ENCODE measurements around the gene GALNT12.

GALNT12 gene

DNA sequence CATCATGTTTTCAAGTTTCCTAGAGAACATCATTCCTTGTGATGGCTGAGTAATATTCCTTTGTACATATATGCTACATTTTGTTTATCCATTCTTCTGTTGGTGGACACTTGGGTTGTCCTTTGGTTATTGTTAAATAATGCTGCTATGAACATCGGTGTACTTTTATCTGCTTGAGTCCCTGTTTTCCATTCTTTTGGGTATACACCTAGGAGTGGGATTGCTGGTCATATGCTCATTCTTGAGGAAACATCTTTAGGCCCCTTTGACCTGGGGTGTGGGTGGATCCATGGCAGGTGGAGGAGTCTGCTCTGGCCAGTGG, 25.3 kb downstream of the GALNT12 start:
- no peaks in the 10 kb centered on the region for H3K9me3 ChIP-seq (ENCODE audit: low read length)
- no peaks in the 10 kb centered on the region for H3F3A ChIP-seq (ENCODE audit: insufficient read depth, low read length)
- no peak overlapping the region for H3K27ac ChIP-seq (ENCODE audit: low read depth, low read length, poor library complexity, severe bottlenecking)
- no peak overlapping the region for H3K4me3 ChIP-seq (ENCODE audit: low read depth, low read length, poor library complexity, severe bottlenecking)
- peaks cover 10% of the 10 kb centered on the region for H3K4me1 ChIP-seq (ENCODE audit: insufficient read depth, low read length, severe bottlenecking)
- no peaks in the 10 kb centered on the region for H3K79me2 ChIP-seq (ENCODE audit: insufficient read depth, low read length)
- H3K9me2 ChIP-seq (ENCODE audit: low read depth, low read length) = no peaks in the 10 kb centered on the region
- no peaks in the 10 kb centered on the region for H3K27me3 ChIP-seq (ENCODE audit: insufficient read depth, low read length)
- no peak for TF ChIP-seq EZH2 (IDR thresholded peaks at IDR 0.05; ENCODE audit: borderline replicate concordance, low read length)
- TF ChIP-seq, protein P1, sequence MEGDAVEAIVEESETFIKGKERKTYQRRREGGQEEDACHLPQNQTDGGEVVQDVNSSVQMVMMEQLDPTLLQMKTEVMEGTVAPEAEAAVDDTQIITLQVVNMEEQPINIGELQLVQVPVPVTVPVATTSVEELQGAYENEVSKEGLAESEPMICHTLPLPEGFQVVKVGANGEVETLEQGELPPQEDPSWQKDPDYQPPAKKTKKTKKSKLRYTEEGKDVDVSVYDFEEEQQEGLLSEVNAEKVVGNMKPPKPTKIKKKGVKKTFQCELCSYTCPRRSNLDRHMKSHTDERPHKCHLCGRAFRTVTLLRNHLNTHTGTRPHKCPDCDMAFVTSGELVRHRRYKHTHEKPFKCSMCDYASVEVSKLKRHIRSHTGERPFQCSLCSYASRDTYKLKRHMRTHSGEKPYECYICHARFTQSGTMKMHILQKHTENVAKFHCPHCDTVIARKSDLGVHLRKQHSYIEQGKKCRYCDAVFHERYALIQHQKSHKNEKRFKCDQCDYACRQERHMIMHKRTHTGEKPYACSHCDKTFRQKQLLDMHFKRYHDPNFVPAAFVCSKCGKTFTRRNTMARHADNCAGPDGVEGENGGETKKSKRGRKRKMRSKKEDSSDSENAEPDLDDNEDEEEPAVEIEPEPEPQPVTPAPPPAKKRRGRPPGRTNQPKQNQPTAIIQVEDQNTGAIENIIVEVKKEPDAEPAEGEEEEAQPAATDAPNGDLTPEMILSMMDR (IDR thresholded peaks at IDR 0.05; ENCODE audit: low read length) = no peak
- no peak overlapping the region for H3K4me2 ChIP-seq (ENCODE audit: low read length)
- H2AFZ ChIP-seq (ENCODE audit: low read length) = no peak overlapping the region
- H4K20me1 ChIP-seq (ENCODE audit: insufficient read depth, low read length) = no peaks in the 10 kb centered on the region
- no peak overlapping the region for H3K9ac ChIP-seq (ENCODE audit: low read length)
- peaks cover under 1% of the 10 kb centered on the region; the same call in 1 of the 2 replicates for H3K36me3 ChIP-seq (ENCODE audit: insufficient read depth, low read length)

DNA sequence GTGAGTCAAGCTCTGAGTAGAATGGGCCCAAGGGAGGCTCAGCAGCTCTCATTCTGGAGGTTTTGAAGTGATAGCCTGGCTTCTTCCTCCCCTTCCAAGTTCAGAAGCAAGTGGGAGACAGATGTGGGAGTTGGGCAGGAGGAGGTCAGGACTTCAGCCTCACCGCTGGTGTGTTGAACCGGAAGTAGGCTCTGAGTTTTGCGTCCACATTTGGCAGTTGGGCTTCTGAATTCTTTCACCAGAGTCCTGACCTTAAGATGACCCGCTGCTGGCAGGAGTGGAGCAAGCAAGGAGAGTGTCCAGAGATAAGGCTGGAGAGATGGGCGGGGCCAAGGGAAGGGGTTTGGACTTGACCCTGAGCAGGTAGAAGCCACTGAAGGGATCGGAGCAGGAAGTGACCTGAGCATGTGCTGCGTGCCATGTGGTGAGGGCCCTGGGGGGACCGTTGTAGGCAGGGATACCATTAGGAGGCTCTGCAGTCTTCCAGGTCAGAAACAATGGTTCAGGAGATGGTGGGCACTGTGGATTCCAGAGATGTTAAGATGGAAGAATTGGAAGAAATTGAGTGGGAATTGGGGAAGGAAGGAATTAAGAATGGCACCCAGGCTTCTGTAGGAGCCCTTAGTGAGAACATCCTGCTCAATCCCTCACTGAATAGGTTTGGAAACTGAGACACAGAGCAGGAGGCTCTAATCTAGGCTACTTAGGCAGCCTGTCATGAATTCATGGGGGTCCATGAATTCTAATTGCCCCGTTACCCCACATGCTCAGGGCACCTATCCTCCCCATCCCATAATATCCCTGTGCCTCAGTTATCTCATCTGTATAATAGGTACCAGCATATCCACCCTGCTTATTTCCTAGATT, 25.9 kb downstream of the GALNT12 start:
- no peak overlapping the region for H3K9ac ChIP-seq (ENCODE audit: low read length)
- H2AFZ ChIP-seq (ENCODE audit: low read length) = no peak overlapping the region
- no peaks in the 10 kb centered on the region for H3K79me2 ChIP-seq (ENCODE audit: insufficient read depth, low read length)
- TF ChIP-seq EZH2 (IDR thresholded peaks at IDR 0.05; ENCODE audit: borderline replicate concordance, low read length) = no peak
- TF ChIP-seq, protein P1 (IDR thresholded peaks at IDR 0.05; ENCODE audit: low read length) = no peak
- H3K4me1 ChIP-seq (ENCODE audit: insufficient read depth, low read length, severe bottlenecking) = peaks cover 10% of the 10 kb centered on the region
- H3K4me2 ChIP-seq (ENCODE audit: low read length) = no peak overlapping the region
- no peaks in the 10 kb centered on the region for H3F3A ChIP-seq (ENCODE audit: insufficient read depth, low read length)
- H3K9me3 ChIP-seq (ENCODE audit: low read length) = no peaks in the 10 kb centered on the region
- no peak overlapping the region for H3K27ac ChIP-seq (ENCODE audit: low read depth, low read length, poor library complexity, severe bottlenecking)
- H3K27me3 ChIP-seq (ENCODE audit: insufficient read depth, low read length) = no peaks in the 10 kb centered on the region
- H3K4me3 ChIP-seq (ENCODE audit: low read depth, low read length, poor library complexity, severe bottlenecking) = no peak overlapping the region
- no peaks in the 10 kb centered on the region for H3K9me2 ChIP-seq (ENCODE audit: low read depth, low read length)
- no peaks in the 10 kb centered on the region for H3K36me3 ChIP-seq (ENCODE audit: insufficient read depth, low read length)
- no peaks in the 10 kb centered on the region for H4K20me1 ChIP-seq (ENCODE audit: insufficient read depth, low read length)

GRCh38 chr9:98834386-98834785, 26.9 kb downstream of the GALNT12 start:
- Histone ChIP-seq H3K4me2 (ENCODE audit: low read length) (no peak overlapping the region), H3K9me2 (ENCODE audit: low read depth, low read length) (no peaks in the 10 kb centered on the region), H2AFZ (ENCODE audit: low read length) (no peak overlapping the region), H3K79me2 (ENCODE audit: insufficient read depth, low read length) (no peaks in the 10 kb centered on the region), H3K27me3 (ENCODE audit: insufficient read depth, low read length) (no peaks in the 10 kb centered on the region), H3K4me3 (ENCODE audit: low read depth, low read length, poor library complexity, severe bottlenecking) (no peak overlapping the region), H3K36me3 (ENCODE audit: insufficient read depth, low read length) (no peaks in the 10 kb centered on the region), H3K4me1 (ENCODE audit: insufficient read depth, low read length, severe bottlenecking) (peaks cover 10% of the 10 kb centered on the region), H3K9ac (ENCODE audit: low read length) (no peak overlapping the region), H3K27ac (ENCODE audit: low read depth, low read length, poor library complexity, severe bottlenecking) (no peak overlapping the region), H3F3A (ENCODE audit: insufficient read depth, low read length) (no peaks in the 10 kb centered on the region), H4K20me1 (ENCODE audit: insufficient read depth, low read length) (no peaks in the 10 kb centered on the region), H3K9me3 (ENCODE audit: low read length) (no peaks in the 10 kb centered on the region)
- TF ChIP-seq, protein P1 (IDR thresholded peaks at IDR 0.05; ENCODE audit: low read length) = no peak
- no peak for TF ChIP-seq EZH2 (IDR thresholded peaks at IDR 0.05; ENCODE audit: borderline replicate concordance, low read length)
